CD14-positive monocyte (primary cell): ENCODE results near the gene STX17. TPM values are rescaled to one million over a fixed set of nuclear protein-coding genes. Genes with fewer than 3 reads are reported as not detected.

ENCODE experiments used
- DNase-seq, 3 donors: peaks; one replicate each; pipeline ENCODE4 v3.0.0-alpha.2; 2011 to 2022
- H2AFZ ChIP-seq: 2 replicates; pipeline ENCODE4 v1.6.0; 2012; ENCODE audit warnings: mild to moderate bottlenecking, low read depth, low read length, inconsistent platforms; ENCODE audit not compliant: insufficient read depth, poor library complexity, severe bottlenecking
- H3K27ac ChIP-seq, 2 donors: 1 replicate in 1 of 2; 2 replicates in 1 of 2; pipeline ENCODE4 v1.5.1; 2012 to 2013; ENCODE audit warnings: low read length in 2 of 2, control low read depth in 1 of 2, inconsistent platforms in 1 of 2, low read depth in 1 of 2, mild to moderate bottlenecking in 1 of 2
- H3K27me3 ChIP-seq, 2 donors: one replicate each; pipeline versions ENCODE4 v1.6.0 to v1.6.1; 2011 to 2013; ENCODE audit warnings: low read length in 2 of 2; ENCODE audit not compliant: control insufficient read depth in 2 of 2, insufficient read depth in 2 of 2
- H3K36me3 ChIP-seq, 2 donors: replicated peaks in 1 of 2; 1 replicate in 1 of 2; 2 replicates in 1 of 2; pipeline versions ENCODE4 v1.5.1 to v1.6.1; 2012 to 2013; ENCODE audit warnings: low read length in 2 of 2, control low read depth in 1 of 2, inconsistent platforms in 1 of 2, mild to moderate bottlenecking in 1 of 2; ENCODE audit not compliant: insufficient read depth in 2 of 2, control insufficient read depth in 1 of 2
- H3K4me1 ChIP-seq, 2 donors: 1 replicate in 1 of 2; 2 replicates in 1 of 2; pipeline versions ENCODE4 v1.5.1 to v1.6.1; 2012 to 2013; ENCODE audit warnings: low read length in 2 of 2, control low read depth in 1 of 2, inconsistent platforms in 1 of 2, mild to moderate bottlenecking in 1 of 2, moderate library complexity in 1 of 2; ENCODE audit not compliant: insufficient read depth in 2 of 2, control insufficient read depth in 1 of 2
- H3K4me2 ChIP-seq: replicated peaks from 2 replicates; pipeline ENCODE3; 2012; ENCODE audit warnings: low read length, moderate library complexity, mild to moderate bottlenecking; ENCODE audit not compliant: poor library complexity, severe bottlenecking; ENCODE audit errors: extremely low read depth
- H3K4me3 ChIP-seq, 3 experiments: fragments of 200-600 bp in 1 of 3; sonication (generic) in 1 of 3; replicated peaks in 1 of 3; 1 replicate in 2 of 3; 2 replicates in 1 of 3; pipeline ENCODE4 v1.5.1; 2011 to 2013; ENCODE audit warnings: low read length in 3 of 3, mild to moderate bottlenecking in 3 of 3, control low read depth in 2 of 3, low read depth in 2 of 3, inconsistent platforms in 1 of 3, moderate library complexity in 1 of 3
- H3K79me2 ChIP-seq: 2 replicates; pipeline ENCODE4 v1.6.0; 2012; ENCODE audit warnings: mild to moderate bottlenecking, control low read depth, inconsistent platforms, low read length, moderate library complexity; ENCODE audit not compliant: insufficient read depth
- H3K9ac ChIP-seq: 2 replicates; pipeline ENCODE4 v1.6.0; 2017; ENCODE audit warnings: low read length, mild to moderate bottlenecking; ENCODE audit not compliant: insufficient read depth, poor library complexity, severe bottlenecking
- H3K9me3 ChIP-seq, 2 donors: replicated peaks in 1 of 2; 1 replicate in 1 of 2; 2 replicates in 1 of 2; pipeline versions ENCODE4 v1.5.1 to v1.6.1; 2012 to 2013; ENCODE audit warnings: low read length in 2 of 2, control low read depth in 1 of 2; ENCODE audit not compliant: control insufficient read depth in 1 of 2, insufficient read depth in 1 of 2
- H4K20me1 ChIP-seq: 2 replicates; pipeline ENCODE4 v1.6.0; 2012; ENCODE audit warnings: mild to moderate bottlenecking, low read length, control low read depth, moderate library complexity; ENCODE audit not compliant: insufficient read depth
- H3K27ac Mint-ChIP-seq, 7 donors: one replicate each; pipeline ENCODE4 v1.8.0; 2020; ENCODE audit warnings: mild to moderate bottlenecking in 7 of 7, mixed read lengths in 7 of 7, moderate library complexity in 6 of 7, inconsistent platforms in 2 of 7
- H3K27me3 Mint-ChIP-seq, 3 donors: one replicate each; pipeline ENCODE4 v1.8.0; 2021 to 2022; ENCODE audit warnings: low read depth in 3 of 3, mild to moderate bottlenecking in 3 of 3, mixed read lengths in 3 of 3, moderate library complexity in 3 of 3, inconsistent platforms in 1 of 3
- H3K36me3 Mint-ChIP-seq, 2 donors: one replicate each; pipeline ENCODE4 v1.8.0; 2020; ENCODE audit warnings: mixed read lengths in 2 of 2, inconsistent platforms in 1 of 2, mild to moderate bottlenecking in 1 of 2
- H3K4me1 Mint-ChIP-seq: one replicate; pipeline ENCODE4 v1.8.0; 2020; ENCODE audit warnings: mild to moderate bottlenecking, mixed read lengths
- H3K4me3 Mint-ChIP-seq, 2 donors: one replicate each; pipeline ENCODE4 v1.8.0; 2020; ENCODE audit warnings: mild to moderate bottlenecking in 2 of 2, mixed read lengths in 2 of 2, moderate library complexity in 1 of 2
- H3K9me3 Mint-ChIP-seq, 7 donors: one replicate each; pipeline ENCODE4 v1.8.0; 2020 to 2022; ENCODE audit warnings: mixed read lengths in 7 of 7, mild to moderate bottlenecking in 6 of 7, moderate library complexity in 6 of 7, inconsistent platforms in 2 of 7
- CTCF ChIP-seq: fragments of 200-600 bp; IDR thresholded peaks from one replicate; pipeline ENCODE4 v1.8.0; 2022; ENCODE audit warnings: antibody characterized with exemption, mild to moderate bottlenecking
- WGBS: methylation state at CpG from one replicate; pipeline ENCODE4 v1.1.5; 2013; ENCODE audit warnings: missing lambda C conversion rate; ENCODE audit not compliant: insufficient coverage; 5-methylcytosine and 5-hydroxymethylcytosine counted together
- intact Hi-C, 2 donors: fragments of 100-400 bp; cut with micrococcal nuclease; formaldehyde crosslinking; loops; one replicate each; pipeline versions ENCODE4 v1.15.0 to v1.15.1; 2023
- polyA plus RNA-seq, 3 donors: library from polyadenylated mRNA; depleted of rRNA in 1 of 3; unstranded in 2 of 3; stranded (reverse) in 1 of 3; fragments of 300-500 nt in 2 of 3; fragments of >200 nt in 1 of 3; fragmentation: Illumina TruSeq in 2 of 3; gene quantifications; 1 replicate in 2 of 3; 2 replicates in 1 of 3; pipeline ENCODE4 v1.2.3, GENCODE V29; 2012 to 2021

Gene STX17
- polyA plus RNA-seq, 3 donors = 10.3 to 16.8 (median 10.6) TPM

GRCh38 chr9:99866398-99866797 is 40.1 kb upstream of the STX17 start:
- Mint-ChIP-seq H3K4me1 (peaks cover 2% of the 10 kb centered on the region), H3K4me3 (no peak overlapping the region), H3K27me3 (peaks cover 2 to 3% (median 2%) of the 10 kb centered on the region in 3 donors), H3K36me3 (no peaks in the 10 kb centered on the region), H3K27ac (no peak overlapping the region), H3K9me3 (no peaks in the 10 kb centered on the region)
- H3K79me2 ChIP-seq = no peaks in the 10 kb centered on the region
- TF ChIP-seq CTCF = no peak
- H3K4me2 ChIP-seq = no peak overlapping the region
- no peak overlapping the region for H2AFZ ChIP-seq
- H3K27me3 ChIP-seq = no peaks in the 10 kb centered on the region
- no peaks in the 10 kb centered on the region for H3K9me3 ChIP-seq
- no peak overlapping the region for H3K9ac ChIP-seq
- WGBS = 40% methylated on average over 1 of the region's 2 CpGs
- no peak overlapping the region for H3K27ac ChIP-seq
- no peak for DNase-seq
- H4K20me1 ChIP-seq = no peaks in the 10 kb centered on the region
- no peak overlapping the region for H3K4me3 ChIP-seq
- no peaks in the 10 kb centered on the region for H3K36me3 ChIP-seq
- no peaks in the 10 kb centered on the region for H3K4me1 ChIP-seq
- intact Hi-C loops = no loop called here

GRCh38 chr9:99867536-99867935 is 38.9 kb upstream of the STX17 start:
- H3K9me3 Mint-ChIP-seq = peaks cover 0 to 3% (median 0%) of the 10 kb centered on the region in 7 donors
- no peaks in the 10 kb centered on the region for H4K20me1 ChIP-seq
- H3K9ac ChIP-seq = no peak overlapping the region
- peaks cover 0 to 3% (median 2%) of the 10 kb centered on the region in 3 donors for H3K27me3 Mint-ChIP-seq
- intact Hi-C loops = no loop called here
- no peak overlapping the region for H3K4me3 ChIP-seq
- H3K27ac Mint-ChIP-seq = no peak overlapping the region
- no peak overlapping the region for H3K4me2 ChIP-seq
- H3K4me1 Mint-ChIP-seq = peaks cover 2% of the 10 kb centered on the region
- H3K79me2 ChIP-seq = no peaks in the 10 kb centered on the region
- H3K36me3 ChIP-seq = no peaks in the 10 kb centered on the region
- H3K27me3 ChIP-seq = no peaks in the 10 kb centered on the region
- no peaks in the 10 kb centered on the region for H3K36me3 Mint-ChIP-seq
- no peak for TF ChIP-seq CTCF
- no CpG with 5 or more reads among the region's 3 CpGs for WGBS
- no peak overlapping the region for H3K27ac ChIP-seq
- no peaks in the 10 kb centered on the region for H3K9me3 ChIP-seq
- no peak overlapping the region for H3K4me3 Mint-ChIP-seq
- no peak for DNase-seq
- H3K4me1 ChIP-seq = no peaks in the 10 kb centered on the region
- no peak overlapping the region for H2AFZ ChIP-seq
